ENCODE measurements around the gene SLC1A2. TPM values are rescaled to one million over a fixed set of nuclear protein-coding genes. Genes with fewer than 3 reads are reported as not detected.

Gene SLC1A2
- total and polyA plus RNA-seq, 2 donors (not counting 3 experiments of a cell fraction or from before 2014, with no cell fraction given), result not detected

- no peak for DNase-seq (ENCODE audit: low read depth, low spot score)
- no peaks in the 10 kb centered on the region for H3K9me3 ChIP-seq (replicated peaks; ENCODE audit: control insufficient read depth, insufficient read depth, low read length)
- POLR2A ChIA-PET, result no interaction called here
- FAIRE-seq, result no peak
- no peaks in the 10 kb centered on the region for H3K4me1 ChIP-seq (ENCODE audit: control insufficient read depth, extremely low read depth, insufficient read depth, low read length)
- no peak overlapping the region for H3K27ac ChIP-seq (ENCODE audit: insufficient read depth, low read depth, low read length)
- H3K4me2 ChIP-seq (ENCODE audit: insufficient read depth, low read length), result no peak overlapping the region
- no peaks in the 10 kb centered on the region for H3K36me3 ChIP-seq (ENCODE audit: control insufficient read depth in 2 of 2, extremely low read depth in 1 of 2, insufficient read depth in 2 of 2, low read length in 2 of 2)
- H3K27me3 ChIP-seq (ENCODE audit: control insufficient read depth in 2 of 2, insufficient read depth in 2 of 2, low read length in 2 of 2), result no peaks in the 10 kb centered on the region
- dilution Hi-C loops (cut with MboI; ENCODE audit: extremely low pct_ligation_motif_present, low sequenced_read_pairs), result no loop called here
- H3K79me2 ChIP-seq (ENCODE audit: control insufficient read depth, insufficient read depth, low read length), result no peaks in the 10 kb centered on the region
- no TSS peak for BruUV-seq (replicated peaks)
- no peak overlapping the region for H3K9ac ChIP-seq (replicated peaks; ENCODE audit: extremely low read depth, insufficient read depth, low read length)
- CTCF ChIA-PET, result interaction anchor here (1.3 kb wide), 1 partner anchor 13 kb away, joined by 4 read pairs; no protein-coding TSS in a partner anchor
- no peak overlapping the region for H2AFZ ChIP-seq (ENCODE audit: low read depth, low read length)
- no peak for TF ChIP-seq FOS (IDR thresholded peaks at IDR 0.05; ENCODE audit: borderline replicate concordance, insufficient read depth, low read length)
- no peak for TF ChIP-seq JUN (IDR thresholded peaks at IDR 0.05; ENCODE audit: borderline replicate concordance, insufficient read depth, insufficient read length, low read depth)
- no peak for TF ChIP-seq EZH2 (IDR thresholded peaks at IDR 0.05; ENCODE audit: borderline replicate concordance, low read depth, low read length, severe bottlenecking)
- no peak for TF ChIP-seq GATA2 (IDR thresholded peaks at IDR 0.05; ENCODE audit: insufficient read depth, insufficient read length, low read depth, low read length)
- TF ChIP-seq MAX (IDR thresholded peaks at IDR 0.05; ENCODE audit: insufficient read depth, insufficient read length), result no peak
- TF ChIP-seq CTCF (IDR thresholded peaks at IDR 0.05; ENCODE audit: extremely low read depth in 1 of 2, insufficient read depth in 1 of 2, low read depth in 1 of 2, low read length in 2 of 2), result no peak
- no peak for TF ChIP-seq MYC (IDR thresholded peaks at IDR 0.05; ENCODE audit: low read depth, low read length)
- no peak for TF ChIP-seq POLR2A (IDR thresholded peaks at IDR 0.05; ENCODE audit: low read depth, low read length)
- no peak for TF ChIP-seq POLR2AphosphoS5 (IDR thresholded peaks at IDR 0.05; ENCODE audit: insufficient read depth, low read depth, low read length)
- no peaks in the 10 kb centered on the region for H3K9me1 ChIP-seq (replicated peaks; ENCODE audit: control insufficient read depth, extremely low read depth, insufficient read depth, low read length)
- intact Hi-C loops (cut with micrococcal nuclease), result no loop called here
- H3K4me3 ChIP-seq (replicated peaks in 1 of 3; ENCODE audit: insufficient read depth in 1 of 3, low read depth in 1 of 3, low read length in 3 of 3), result no peak overlapping the region
- no peaks in the 10 kb centered on the region for H4K20me1 ChIP-seq (replicated peaks; ENCODE audit: control insufficient read depth, extremely low read depth, insufficient read depth, low read length)
These were observed 59.9 kb downstream of the SLC1A2 start for GRCh38 chr11:35359321-35360054.

Measured in endothelial cell of umbilical vein (primary cell).